HepG2 (cell line): ENCODE measurements around the gene CDK13. TPM values are rescaled to one million over a fixed set of nuclear protein-coding genes. Genes with fewer than 3 reads are reported as not detected.

Experiments used
- ATAC-seq: fragments of 200-7000 bp; cut with Tn5 transposase; 3 replicates; pipeline ENCODE4 v1.9.1; 2020; ENCODE audit warnings: mild to moderate bottlenecking, moderate library complexity
- BruUV-seq: library from RNA; stranded (reverse); fragments of 400-500 nt; replicated peaks from 2 replicates; lab custom pipeline; 2021; lab: Mats Ljungman, UMichigan
- CTCF ChIA-PET: fragments of 300-600 bp; formaldehyde crosslinking; extraction: SDS; loops from one replicate; lab custom pipeline; 2021; ENCODE audit warnings: low total read pairs, inconsistent platforms, low intra/inter-chr PET ratio; lab: Yijun Ruan, JAX
- POLR2A ChIA-PET: fragments of 350-600 bp; sonication (Branson Sonifier 250); formaldehyde crosslinking; loops from one replicate; lab custom pipeline; 2020; ENCODE audit warnings: antibody characterized with exemption, inconsistent platforms; lab: Yijun Ruan, JAX
- DNase-seq: peaks from one replicate; pipeline ENCODE4 v3.0.0-alpha.2; 2015; ENCODE audit warnings: low spot score
- FAIRE-seq: peaks from 3 replicates; lab custom pipeline; 2011; peaks lifted over from hg19 to GRCh38; lab: Jason Lieb, UNC
- H2AFZ ChIP-seq: one replicate; pipeline ENCODE4 v1.6.1; 2011; ENCODE audit warnings: low read length, inconsistent platforms
- H3K27ac ChIP-seq: fragments of 300-600 bp; 3 replicates; pipeline ENCODE4 v1.8.0; 2011; ENCODE audit warnings: mixed run types, mild to moderate bottlenecking, mixed read lengths, low read length, inconsistent platforms; ENCODE audit not compliant: insufficient read depth; ENCODE audit errors: extremely low read length
- H3K27me3 ChIP-seq, 2 experiments: fragments of 200-600 bp in 1 of 2; 2 replicates in 1 of 2; 3 replicates in 1 of 2; pipeline versions ENCODE4 v1.6.0 to v1.8.0; 2011; ENCODE audit warnings: low read length in 2 of 2, mild to moderate bottlenecking in 2 of 2, moderate library complexity in 2 of 2, inconsistent platforms in 1 of 2; ENCODE audit not compliant: insufficient read depth in 2 of 2, control insufficient read depth in 1 of 2
- H3K36me3 ChIP-seq, 2 experiments: fragments of 200-600 bp in 1 of 2; replicated peaks in 1 of 2; 2 replicates in 1 of 2; 3 replicates in 1 of 2; pipeline versions ENCODE4 v1.5.1 to v1.8.0; 2011; ENCODE audit warnings: low read length in 2 of 2, inconsistent platforms in 1 of 2; ENCODE audit not compliant: insufficient read depth in 2 of 2, control insufficient read depth in 1 of 2
- H3K4me1 ChIP-seq: 2 replicates; pipeline ENCODE4 v1.5.1; 2012; ENCODE audit warnings: low read length, inconsistent platforms; ENCODE audit not compliant: insufficient read depth
- H3K4me2 ChIP-seq: 2 replicates; pipeline ENCODE4 v1.6.0; 2011; ENCODE audit warnings: low read depth, low read length, inconsistent platforms
- H3K4me3 ChIP-seq, 3 experiments: fragments of 200-600 bp in 1 of 3; sonication (generic), shearing (Covaris generic) in 1 of 3; replicated peaks in 1 of 3; 2 replicates each; pipeline ENCODE4 v1.5.1; 2011 to 2016; ENCODE audit warnings: low read length in 3 of 3, inconsistent platforms in 2 of 3, low read depth in 2 of 3, mild to moderate bottlenecking in 2 of 3, control low read depth in 1 of 3, mixed read lengths in 1 of 3; ENCODE audit not compliant: insufficient read depth in 1 of 3
- H3K79me2 ChIP-seq: one replicate; pipeline ENCODE4 v1.6.1; 2011; ENCODE audit warnings: low read length, inconsistent platforms; ENCODE audit not compliant: insufficient read depth
- H3K9ac ChIP-seq: 2 replicates; pipeline ENCODE4 v1.6.0; 2011; ENCODE audit warnings: mild to moderate bottlenecking, low read depth, low read length, inconsistent platforms; ENCODE audit not compliant: insufficient read depth
- H3K9me3 ChIP-seq: 2 replicates; pipeline ENCODE4 v1.5.1; 2012; ENCODE audit warnings: mild to moderate bottlenecking, low read length
- H4K20me1 ChIP-seq: 2 replicates; pipeline ENCODE4 v1.6.0; 2011; ENCODE audit warnings: inconsistent platforms, mild to moderate bottlenecking, low read length, moderate library complexity; ENCODE audit not compliant: insufficient read depth
- HOMEZ ChIP-seq: IDR thresholded peaks from 2 replicates; pipeline ENCODE4 v1.6.1; 2016; ENCODE audit warnings: low read depth
- RELA ChIP-seq: sonication (generic); formaldehyde crosslinking; IDR thresholded peaks from 2 replicates; pipeline ENCODE4 v1.4.0; 2020; ENCODE audit warnings: missing genetic modification reagents
- TMF1 ChIP-seq: sonication (generic); formaldehyde crosslinking; IDR thresholded peaks from 2 replicates; pipeline ENCODE4 v1.8.1; 2022; ENCODE audit warnings: low read depth, missing genetic modification reagents
- ZBTB34 ChIP-seq: sonication (generic); formaldehyde crosslinking; IDR thresholded peaks from 2 replicates; pipeline ENCODE4 v1.8.0; 2022; ENCODE audit warnings: mild to moderate bottlenecking, missing genetic modification reagents
- ZNF18 ChIP-seq: sonication (generic); formaldehyde crosslinking; IDR thresholded peaks from 2 replicates; pipeline ENCODE4 v1.8.0; 2022; ENCODE audit warnings: mild to moderate bottlenecking, missing genetic modification reagents; ENCODE audit not compliant: insufficient replicate concordance
- ZNF577 ChIP-seq: sonication (generic); formaldehyde crosslinking; IDR thresholded peaks from 2 replicates; pipeline ENCODE4 v1.4.0; 2020; ENCODE audit warnings: mild to moderate bottlenecking, low read depth, missing genetic modification reagents, borderline replicate concordance
- WGBS: methylation state at CpG from one replicate; pipeline ENCODE4 v1.1.6; 2017; ENCODE audit warnings: low lambda C conversion rate; 5-methylcytosine and 5-hydroxymethylcytosine counted together
- in situ Hi-C: cut with HindIII; loops from 2 replicates; pipeline ENCODE4 v1.10.0; 2017; ENCODE audit warnings: low pct_unique_long_range_greater_than_20kb; ENCODE audit not compliant: extremely low pct_ligation_motif_present
- intact Hi-C: fragments of 100-400 bp; cut with micrococcal nuclease; formaldehyde crosslinking; loops from one replicate; pipeline ENCODE4 v1.10.0; 2022; ENCODE audit not compliant: unreplicated experiment
- polyA plus RNA-seq, 8 experiments: library from polyadenylated mRNA; depleted of rRNA in 3 of 8; stranded (reverse) in 7 of 8; unstranded in 1 of 8; fragments of >200 nt; fragmentation: Illumina TruSeq in 4 of 8; extraction: Trizol in 4 of 8; gene quantifications; 2 replicates each; pipeline versions ENCODE4 v1.2.1 to v1.2.3, GENCODE V29; 2011 to 2016; ENCODE audit warnings: low read depth in 4 of 8, missing spikeins in 1 of 8, mixed read lengths in 1 of 8; ENCODE audit not compliant: insufficient read depth in 1 of 8
- total RNA-seq, 5 experiments: library from RNA; depleted of rRNA; stranded (reverse); fragments of >200 nt; fragmentation: Illumina TruSeq; extraction: Trizol; gene quantifications; 2 replicates each; pipeline ENCODE4 v1.2.3, GENCODE V29; 2016; ENCODE audit warnings: low read depth in 1 of 5

Gene CDK13
- total and polyA plus RNA-seq, 2 of the 13 experiments (the other 11 are each of a cell fraction or from before 2014, with no cell fraction given) = 21.0 to 40.9 TPM

GRCh38 chr7:40014376-40014775, 64.3 kb downstream of the CDK13 start:
- Histone ChIP-seq H3K27ac (no peak overlapping the region), H3K9ac (no peak overlapping the region), H2AFZ (no peak overlapping the region), H4K20me1 (no peaks in the 10 kb centered on the region), H3K79me2 (no peaks in the 10 kb centered on the region), H3K4me1 (peaks cover 16% of the 10 kb centered on the region), H3K4me3 (no peak overlapping the region), H3K36me3 (peaks cover 1 to 9% of the 10 kb centered on the region in 2 experiments; a peak in 3 of 5 replicates), H3K27me3 (no peaks in the 10 kb centered on the region), H3K9me3 (no peaks in the 10 kb centered on the region), H3K4me2 (no peak overlapping the region)
- ChIA-PET CTCF (no interaction called here), POLR2A (interaction anchor here (0.6 kb wide), 1 partner anchor 10 kb away, joined by 3 read pairs; no protein-coding TSS in a partner anchor)
- no peak for FAIRE-seq
- intact Hi-C loops = no loop called here
- no peak for ATAC-seq
- no peak for DNase-seq
- TF ChIP-seq HOMEZ (no peak), ZBTB34 (CRISPR knock-in tag) (no peak), RELA (CRISPR knock-in tag) (no peak), ZNF577 (CRISPR knock-in tag) (no peak), TMF1 (CRISPR knock-in tag) (no peak), ZNF18 (CRISPR knock-in tag) (no peak)
- WGBS = 85% methylated on average over 4 of the region's 4 CpGs
- in situ Hi-C loops = no loop called here
- BruUV-seq = no TSS peak
